Activated T-cell treated with anti-CD3 and anti-CD28 coated beads for 24 hours (primary cell): ENCODE results near the gene SNX24.
"Not testable (repeated sequence)": the region's sequence is repeated elsewhere in the genome, so short reads cannot be mapped to it uniquely, and the experiment has no call there.

Source experiments
- DNase-seq: peaks from one replicate; pipeline ENCODE4 v3.0.0-alpha.2; 2020; ENCODE audit warnings: low read depth

The SNX24 gene, protein sequence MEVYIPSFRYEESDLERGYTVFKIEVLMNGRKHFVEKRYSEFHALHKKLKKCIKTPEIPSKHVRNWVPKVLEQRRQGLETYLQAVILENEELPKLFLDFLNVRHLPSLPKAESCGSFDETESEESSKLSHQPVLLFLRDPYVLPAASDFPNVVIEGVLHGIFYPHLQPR

DNA sequence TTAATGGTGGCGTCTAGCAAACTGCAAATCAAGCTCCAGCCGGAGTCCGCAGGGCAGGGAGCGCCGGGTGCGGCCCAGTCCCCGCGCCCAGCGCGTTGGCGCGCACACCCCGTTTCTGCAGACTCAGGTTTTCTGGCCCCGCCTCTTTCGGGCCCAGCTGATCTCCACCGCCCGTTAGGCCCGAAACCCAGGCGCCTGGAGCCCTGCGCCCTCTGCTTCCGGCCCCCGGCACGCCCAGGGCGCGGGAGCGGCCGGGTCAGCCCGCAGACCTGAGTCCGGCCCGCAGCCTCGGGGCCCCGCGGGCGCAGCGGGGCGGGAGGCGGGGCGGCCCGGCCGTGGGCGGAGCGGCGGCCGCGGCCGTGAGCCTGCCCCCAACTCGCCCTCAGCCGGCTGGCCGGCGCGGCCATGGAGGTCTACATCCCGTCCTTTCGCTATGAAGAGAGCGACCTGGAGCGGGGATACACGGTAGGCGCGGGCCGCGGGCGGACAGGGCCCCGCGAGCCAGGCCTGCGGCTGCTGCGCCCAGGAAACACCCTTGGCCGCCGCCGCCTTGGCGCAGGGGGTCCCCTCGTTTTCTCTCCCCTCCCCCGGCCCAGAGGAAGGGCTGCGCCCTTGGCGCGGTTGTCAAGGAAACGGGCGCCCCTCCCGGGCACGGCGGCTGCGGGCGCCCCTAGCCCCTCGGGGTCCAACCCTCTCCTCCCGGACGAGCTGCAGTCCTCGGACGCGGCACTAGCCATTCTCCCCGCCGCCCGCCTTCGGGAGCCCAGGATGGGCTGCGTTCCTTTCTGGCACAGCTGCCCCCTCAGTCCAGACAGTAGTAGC, at the start of gene SNX24:
SNX24 (plus strand) TSS at position 385 of the 822 bp plus-strand sequence; CDS start at position 406, 21 bp downstream.
- peak; percentile 54 for DNase-seq

DNA sequence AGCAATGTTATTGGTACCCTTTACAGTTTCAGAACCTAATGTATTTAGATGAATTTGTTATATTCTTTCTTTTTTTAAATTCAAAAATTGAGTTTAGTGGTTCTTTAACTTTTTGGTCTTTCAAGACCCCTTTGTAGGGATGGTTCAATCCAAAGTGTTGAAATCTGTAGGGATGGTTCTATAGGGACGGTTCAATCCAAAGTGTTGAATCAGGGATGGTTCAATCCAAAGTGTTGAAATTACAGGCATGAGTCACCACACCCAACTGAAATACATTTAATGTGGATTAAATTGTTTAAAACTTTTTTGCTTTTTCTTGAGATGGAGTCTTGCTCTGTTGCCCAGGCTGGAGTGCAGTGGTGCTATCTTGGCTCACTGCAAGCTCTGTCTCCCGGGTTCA, 39.9 kb upstream of the SNX24 start:
- DNase-seq, result no peak

DNA sequence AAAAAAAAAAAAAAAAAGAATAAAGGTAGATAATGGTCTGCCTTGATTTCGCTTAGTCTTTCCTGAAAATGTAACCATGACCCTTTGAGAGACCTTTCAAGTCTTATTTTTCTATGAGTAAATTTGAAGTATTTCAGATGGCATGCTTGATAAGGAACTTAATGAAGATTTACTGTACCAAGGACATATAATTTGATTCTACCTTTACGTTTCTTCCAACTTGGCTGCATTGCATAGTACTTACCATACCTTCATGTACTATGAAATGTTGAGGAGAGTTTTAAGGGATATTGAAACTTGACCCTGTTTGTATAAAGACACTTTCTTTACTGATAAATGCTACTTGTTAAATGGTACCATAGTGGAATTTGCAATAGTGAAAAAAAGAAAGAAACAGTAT, 35.0 kb upstream of the SNX24 start:
- no peak for DNase-seq

DNA sequence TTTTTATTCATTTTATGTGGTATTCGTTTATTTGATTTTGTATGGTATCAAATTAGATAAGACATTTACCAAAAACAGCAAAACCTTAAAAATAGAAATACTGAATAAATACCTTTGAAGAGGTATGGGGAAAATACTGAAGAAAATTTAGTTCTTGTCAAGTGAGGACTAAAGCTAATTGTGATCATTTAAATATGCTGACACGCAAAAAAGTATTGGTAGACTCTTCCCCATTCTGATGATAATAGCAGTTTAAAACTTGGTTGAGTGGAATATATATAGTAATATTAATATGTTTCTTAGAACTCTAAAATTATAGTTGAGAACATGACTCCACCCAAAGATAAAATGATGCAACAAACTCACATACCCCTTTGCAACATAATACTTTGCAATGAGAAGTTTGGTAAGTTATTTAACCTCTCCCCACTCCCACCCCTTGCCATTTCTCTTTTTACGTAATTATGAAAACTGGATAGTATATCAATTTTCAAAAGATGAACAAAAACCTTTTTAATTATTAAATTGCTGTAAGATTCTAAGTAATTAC, 30.1 kb upstream of the SNX24 start:
- no peak for DNase-seq

DNA sequence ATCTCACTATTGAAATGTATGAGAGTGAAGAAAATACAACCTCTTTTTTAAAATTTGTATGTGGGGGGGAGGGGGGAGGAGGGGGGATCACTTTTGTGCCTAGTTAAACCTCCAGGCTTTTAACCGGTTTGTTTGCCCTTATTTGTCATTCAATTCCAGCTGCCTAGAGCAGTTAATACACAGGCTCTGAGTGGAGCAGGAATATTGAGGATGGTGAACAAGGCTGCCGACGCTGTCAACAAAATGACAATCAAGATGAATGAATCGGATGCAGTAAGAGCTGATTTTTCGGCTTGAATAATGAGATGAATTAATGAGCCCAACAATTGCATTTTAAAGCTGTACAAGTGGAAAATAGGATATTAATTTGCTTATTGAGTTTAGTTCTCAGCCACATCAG, 28.7 kb upstream of the SNX24 start:
- DNase-seq, result no peak

DNA sequence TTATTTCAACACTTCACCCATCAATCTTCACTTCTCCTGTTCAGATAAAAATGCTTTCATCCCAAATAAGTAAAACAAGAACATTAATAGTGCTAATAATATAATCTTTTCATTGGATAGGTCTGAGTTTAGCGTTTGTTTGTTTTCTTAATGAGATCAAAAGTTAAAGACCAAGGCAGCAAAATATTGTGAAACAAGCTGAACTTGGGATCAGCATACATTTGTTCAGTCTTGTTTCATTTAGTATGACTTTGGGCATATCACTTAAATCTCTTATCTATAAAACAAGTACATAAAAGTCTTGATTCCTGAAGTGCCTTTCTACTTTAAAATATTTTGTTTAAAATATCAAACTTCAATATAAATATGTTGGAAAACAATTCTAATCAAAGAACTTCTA, 13.4 kb upstream of the SNX24 start:
- DNase-seq, result no peak

DNA sequence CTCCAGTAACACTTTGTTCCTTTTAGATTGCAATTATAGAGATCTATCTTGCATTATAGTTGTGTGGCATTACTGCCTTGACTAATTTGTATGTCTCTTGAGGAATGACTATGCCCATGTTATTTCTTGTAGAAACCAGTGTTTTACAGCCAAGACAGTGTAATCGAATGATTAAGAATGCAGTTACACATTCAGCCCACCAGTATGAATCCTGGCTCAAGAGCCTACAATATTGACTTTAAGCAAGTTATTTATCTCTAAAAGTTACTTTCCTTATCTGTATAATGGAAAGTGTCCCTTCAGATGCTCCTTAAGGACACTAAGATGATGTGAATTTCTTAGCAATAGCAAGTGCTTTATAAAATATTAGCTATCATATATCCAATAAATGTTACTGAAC, 9.7 kb upstream of the SNX24 start:
- DNase-seq, result no peak

DNA sequence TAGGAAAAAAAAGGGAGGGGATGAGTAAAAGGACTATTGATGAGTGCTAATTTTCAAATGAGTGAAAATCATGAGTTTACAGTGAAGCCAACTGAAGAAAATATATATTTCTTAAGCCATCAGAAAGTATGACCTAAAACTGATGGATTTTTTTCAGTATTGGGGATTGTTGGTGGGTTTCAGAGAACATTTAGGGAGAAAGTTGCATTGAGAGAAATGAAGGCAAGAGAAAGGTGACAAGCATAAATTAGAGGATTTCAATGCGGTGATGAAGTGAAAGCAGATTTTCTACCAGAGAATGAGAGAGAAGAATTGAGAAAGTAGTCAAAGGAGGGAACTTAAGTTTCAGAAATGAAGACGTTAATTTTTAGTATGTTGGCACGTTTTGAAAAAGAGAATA, 8.5 kb upstream of the SNX24 start:
- DNase-seq, result no peak

- DNase-seq, result no peak
These were observed 5.7 kb upstream of the SNX24 start for GRCh38 chr5:122839731-122840130.

- DNase-seq, result no peak
These were observed 3.3 kb upstream of the SNX24 start for GRCh38 chr5:122842016-122842580.

DNA sequence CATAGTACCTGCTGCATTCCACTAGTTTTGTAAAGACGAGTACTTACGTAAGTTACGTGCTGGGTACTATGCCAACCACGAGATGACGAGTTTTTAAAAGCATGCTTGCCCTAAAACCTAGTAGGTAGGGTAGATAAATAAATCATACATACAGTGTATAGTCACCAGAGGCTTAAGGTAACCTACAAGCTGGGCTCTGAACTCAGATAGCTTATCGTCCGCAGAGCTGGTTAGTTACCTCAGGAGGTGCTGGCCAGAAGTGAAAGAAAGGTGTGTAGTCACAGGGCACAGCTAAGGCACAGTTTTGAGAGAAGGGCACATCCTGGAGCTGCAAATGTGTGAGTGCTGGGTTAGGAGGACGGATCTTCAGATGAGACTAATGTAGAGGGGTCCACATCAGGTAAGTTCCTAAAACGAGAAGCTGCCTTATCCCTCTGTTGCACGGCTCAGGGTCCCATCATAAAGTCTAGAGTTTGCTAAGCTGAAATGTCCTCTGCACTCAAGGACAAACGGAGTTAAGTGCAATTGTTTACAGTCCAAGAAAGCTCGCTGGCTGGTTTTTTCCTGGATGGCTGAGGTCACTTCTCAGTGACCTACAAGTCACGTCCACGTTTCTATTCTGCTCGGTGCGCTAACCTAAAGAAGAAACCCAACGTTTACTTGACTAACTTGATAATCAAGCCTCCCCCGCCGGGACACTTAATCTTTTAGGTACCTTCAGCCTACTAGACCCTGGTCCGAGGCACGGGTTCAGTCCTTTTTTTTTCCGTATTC, 1.1 kb upstream of the SNX24 start:
- no peak for DNase-seq

GRCh38 chr5:122844910-122845228, 544 bp upstream of the SNX24 start:
- no peak for DNase-seq

DNA sequence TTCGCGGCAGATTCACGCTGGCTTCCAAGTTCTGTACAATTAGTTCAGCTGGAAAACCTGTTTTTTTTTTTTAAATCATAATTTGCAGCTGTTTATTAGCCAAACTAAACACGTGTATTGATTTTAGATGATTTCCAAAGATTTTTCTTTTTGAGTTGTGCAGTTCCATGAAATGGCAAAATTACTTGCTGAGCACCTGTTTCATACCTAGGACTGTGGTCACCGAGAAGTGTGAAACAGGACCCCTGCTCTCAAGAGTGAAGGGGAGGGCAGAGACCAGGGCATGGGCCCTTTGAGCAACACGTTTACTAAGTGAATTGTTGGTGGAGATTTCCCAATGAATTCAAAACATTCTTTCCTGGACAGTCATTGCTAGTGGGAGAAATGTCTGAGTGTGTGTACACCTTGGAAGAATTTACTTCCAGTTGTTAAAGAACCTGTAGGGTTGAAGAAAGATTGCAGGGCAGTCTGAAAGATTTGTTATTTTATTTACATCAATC, 688 bp downstream of the SNX24 start:
- no peak for DNase-seq

DNA sequence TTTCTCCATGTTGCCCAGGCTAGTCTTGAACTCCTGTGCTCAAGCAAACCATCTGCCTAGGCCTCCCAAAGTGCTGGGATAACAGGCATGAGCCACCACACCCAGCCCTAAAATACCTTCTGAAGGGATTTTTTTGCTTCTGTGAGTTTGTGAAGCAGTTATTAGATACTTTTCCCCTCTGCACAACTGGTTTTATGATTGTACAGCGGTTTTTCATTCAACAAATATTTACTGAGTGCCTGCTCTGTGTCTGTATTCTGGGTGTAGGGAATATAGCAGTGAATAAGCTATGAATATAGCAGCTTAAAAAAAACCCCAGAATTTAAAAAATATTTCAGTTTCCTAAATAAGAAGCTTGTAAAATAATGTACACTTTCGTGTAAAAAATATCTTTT, 2.3 kb downstream of the SNX24 start:
- DNase-seq, result no peak

GRCh38 chr5:122849771-122850170, 4.4 kb downstream of the SNX24 start:
- no peak for DNase-seq

- DNase-seq, result not testable (repeated sequence)
These were observed 12.1 kb downstream of the SNX24 start for GRCh38 chr5:122857538-122857937.

DNA sequence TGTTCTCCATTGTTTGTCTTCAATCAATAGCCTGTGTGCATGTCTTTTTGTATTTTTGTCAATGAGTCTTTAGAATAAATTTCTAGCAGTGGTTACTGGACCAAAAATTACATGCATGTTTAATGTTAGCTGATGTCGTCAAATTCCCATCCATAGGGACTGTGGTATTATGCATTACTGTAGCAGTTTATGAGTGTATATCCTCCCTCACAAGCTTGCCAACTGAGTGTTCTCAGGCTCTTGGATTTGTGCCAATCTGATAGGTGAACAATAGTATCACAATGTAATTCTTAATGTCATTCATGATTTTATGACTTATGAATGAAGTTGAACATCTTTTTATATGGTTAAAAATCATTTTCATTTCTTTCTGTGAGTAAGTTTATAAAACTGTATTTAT, 13.0 kb downstream of the SNX24 start:
- DNase-seq, result no peak

GRCh38 chr5:122863240-122863639, 17.8 kb downstream of the SNX24 start:
- no peak for DNase-seq

DNA sequence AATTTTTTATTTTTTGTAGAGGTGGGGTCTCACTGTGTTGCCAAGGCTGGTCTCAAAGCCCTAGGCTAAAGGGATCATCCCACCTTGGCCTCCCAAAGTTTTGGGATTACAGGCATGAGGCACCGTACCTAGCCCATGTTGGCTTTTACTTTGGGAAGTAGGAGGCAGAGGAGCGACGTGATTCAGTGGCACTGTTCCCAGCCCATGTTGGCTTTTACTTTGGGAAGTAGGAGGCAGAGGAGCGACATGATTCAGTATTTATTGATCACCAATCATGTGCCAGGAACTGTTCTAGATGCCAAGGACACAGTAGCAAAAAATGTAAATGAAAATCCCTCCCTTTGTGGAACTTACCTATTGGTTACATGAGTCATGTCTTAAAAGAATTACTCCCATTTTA, 18.3 kb downstream of the SNX24 start:
- DNase-seq, result no peak

- DNase-seq, result no peak
These were observed 19.0 kb downstream of the SNX24 start for GRCh38 chr5:122864400-122864799.

DNA sequence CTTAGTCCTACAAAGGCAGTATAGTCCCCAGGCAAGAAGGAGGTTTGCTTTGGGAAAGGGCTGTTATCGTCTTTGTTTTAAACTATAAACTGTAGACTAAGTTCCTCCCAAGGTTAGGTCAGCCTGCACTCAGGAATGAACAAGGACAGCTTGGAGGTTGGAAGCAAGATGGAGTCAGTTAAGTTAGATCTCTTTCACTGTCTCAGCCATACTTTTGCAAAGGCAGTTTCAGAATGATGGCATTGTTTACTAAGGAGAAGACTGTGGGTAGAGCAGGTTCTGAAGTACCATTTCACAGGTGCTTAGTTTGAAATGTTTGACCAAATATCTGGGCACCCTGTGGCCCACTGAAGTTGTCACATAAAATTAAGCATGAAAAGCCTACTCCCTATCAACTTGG, 19.4 kb downstream of the SNX24 start:
- no peak for DNase-seq

DNA sequence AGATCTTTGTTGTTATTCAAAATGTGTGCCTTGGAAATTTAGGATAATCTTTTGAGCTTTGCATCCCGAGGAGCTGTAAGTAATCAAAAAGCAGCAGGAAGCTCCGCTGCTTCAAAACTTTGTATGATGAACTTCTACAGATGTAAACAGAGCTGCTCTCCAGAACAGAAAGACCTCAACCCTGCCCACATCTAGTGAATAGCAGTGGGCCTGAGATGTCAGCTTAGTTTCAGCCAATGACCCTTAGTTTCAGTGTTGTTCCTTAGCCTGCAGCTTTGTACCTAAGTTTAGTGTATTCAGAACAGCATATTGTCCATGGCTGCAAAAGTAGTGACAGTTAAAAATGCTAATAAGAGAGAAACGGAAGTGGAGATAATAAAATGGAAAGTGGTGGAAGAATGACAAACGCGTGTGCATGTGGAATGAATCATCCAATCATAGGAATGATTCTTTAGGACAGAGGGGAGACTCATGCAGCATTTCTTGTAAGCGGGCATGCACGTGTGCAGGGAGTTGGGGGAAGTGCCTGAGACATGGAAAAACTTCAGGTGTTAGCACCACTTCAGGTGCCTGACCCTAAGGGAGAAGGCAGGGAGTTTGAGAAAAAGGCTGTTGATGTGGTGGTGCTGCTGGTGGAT, 24.9 kb downstream of the SNX24 start:
- DNase-seq, result no peak
